WTC11 (cell line): ENCODE data around the gene FOXRED2.

ENCODE experiments used
- CREM ChIP-seq: sonication (generic); formaldehyde crosslinking; IDR thresholded peaks from 2 replicates; pipeline ENCODE4 v1.8.1; 2022; ENCODE audit warnings: mild to moderate bottlenecking, missing genetic modification reagents, moderate library complexity
- CTCF ChIP-seq: fragments of 200-600 bp; IDR thresholded peaks from 2 replicates; pipeline ENCODE4 v1.8.0; 2022; ENCODE audit warnings: antibody characterized with exemption
- E2F4 ChIP-seq: sonication (generic); formaldehyde crosslinking; IDR thresholded peaks from 2 replicates; pipeline ENCODE4 v1.8.1; 2022; ENCODE audit warnings: low read depth, mild to moderate bottlenecking, moderate library complexity, missing genetic modification reagents, borderline replicate concordance
- EMX1 ChIP-seq: fragments of 250-450 bp; sonication (Bioruptor Pico); IDR thresholded peaks from 2 replicates; pipeline ENCODE4 v1.8.0; 2021; ENCODE audit warnings: mild to moderate bottlenecking
- FOXJ3 ChIP-seq: sonication (generic); formaldehyde crosslinking; IDR thresholded peaks from 2 replicates; pipeline ENCODE4 v1.9.0; 2021; ENCODE audit warnings: missing genetic modification reagents, mild to moderate bottlenecking, borderline replicate concordance
- JUN ChIP-seq: sonication (generic); formaldehyde crosslinking; IDR thresholded peaks from 2 replicates; pipeline ENCODE4 v1.8.0; 2023; ENCODE audit warnings: mild to moderate bottlenecking, missing genetic modification reagents
- RELA ChIP-seq: sonication (generic); formaldehyde crosslinking; IDR thresholded peaks from 2 replicates; pipeline ENCODE4 v1.8.1; 2022; ENCODE audit warnings: missing genetic modification reagents, mild to moderate bottlenecking, borderline replicate concordance
- SMAD4 ChIP-seq: sonication (generic); formaldehyde crosslinking; IDR thresholded peaks from 2 replicates; pipeline ENCODE4 v1.8.0; 2022; ENCODE audit warnings: mild to moderate bottlenecking, missing genetic modification reagents
- TEAD4 ChIP-seq: sonication (generic); formaldehyde crosslinking; IDR thresholded peaks from 2 replicates; pipeline ENCODE4 v1.8.0; 2022; ENCODE audit warnings: mild to moderate bottlenecking, missing genetic modification reagents
- USF2 ChIP-seq: sonication (generic); formaldehyde crosslinking; IDR thresholded peaks from 2 replicates; pipeline ENCODE4 v1.8.1; 2023; ENCODE audit warnings: mild to moderate bottlenecking, missing genetic modification reagents, moderate library complexity
- ZNF232 ChIP-seq: sonication (generic); formaldehyde crosslinking; IDR thresholded peaks from 2 replicates; pipeline ENCODE4 v1.8.0; 2022; ENCODE audit warnings: mild to moderate bottlenecking, missing genetic modification reagents
- ZNF416 ChIP-seq: fragments of 250-450 bp; sonication (Bioruptor Pico); IDR thresholded peaks from 2 replicates; pipeline ENCODE4 v1.9.0; 2021; ENCODE audit warnings: mild to moderate bottlenecking, inconsistent platforms
- ZNF671 ChIP-seq: fragments of 250-450 bp; sonication (Bioruptor Pico); IDR thresholded peaks from 2 replicates; pipeline ENCODE4 v1.8.0; 2021; ENCODE audit warnings: mild to moderate bottlenecking

GRCh38 chr22:36460202-36460601, 46.6 kb downstream of the FOXRED2 start:
- TF ChIP-seq CTCF (no peak), USF2 (CRISPR knock-in tag) (no peak), TEAD4 (CRISPR knock-in tag) (no peak), ZNF416 (no peak), SMAD4 (CRISPR knock-in tag) (no peak), ZNF232 (CRISPR knock-in tag) (no peak), FOXJ3 (CRISPR knock-in tag) (no peak), E2F4 (CRISPR knock-in tag) (no peak), CREM (CRISPR knock-in tag) (no peak), ZNF671 (CRISPR knock-in tag) (no peak), EMX1 (CRISPR knock-in tag) (no peak), JUN (CRISPR knock-in tag) (no peak), RELA (CRISPR knock-in tag) (no peak)
